Fibroblast of lung (primary cell): ENCODE measurements around the gene MYH15. TPM values are rescaled to one million over a fixed set of nuclear protein-coding genes. Genes with fewer than 3 reads are reported as not detected.

Source experiments
- DNase-seq, 2 donors: peaks; one replicate each; pipeline versions ENCODE4 v3.0.0 to v3.0.0-alpha.2; 2010; ENCODE audit warnings: low read depth in 2 of 2
- H2AFZ ChIP-seq: 2 replicates; pipeline ENCODE4 v1.5.1; 2012; ENCODE audit warnings: low read length, control low read depth, inconsistent platforms
- H3K27ac ChIP-seq: 2 replicates; pipeline ENCODE4 v1.5.1; 2011; ENCODE audit warnings: low read length, control low read depth; ENCODE audit not compliant: insufficient read depth
- H3K27me3 ChIP-seq: 2 replicates; pipeline ENCODE4 v1.5.1; 2011; ENCODE audit warnings: mild to moderate bottlenecking, low read length; ENCODE audit not compliant: control insufficient read depth, insufficient read depth
- H3K36me3 ChIP-seq: 2 replicates; pipeline ENCODE4 v1.5.1; 2011; ENCODE audit warnings: low read length; ENCODE audit not compliant: control insufficient read depth, insufficient read depth
- H3K4me1 ChIP-seq: 2 replicates; pipeline ENCODE4 v1.5.1; 2011; ENCODE audit warnings: low read length; ENCODE audit not compliant: control insufficient read depth, insufficient read depth; ENCODE audit errors: extremely low read depth
- H3K4me2 ChIP-seq: 2 replicates; pipeline ENCODE4 v1.5.1; 2011; ENCODE audit warnings: low read length, control low read depth; ENCODE audit not compliant: insufficient read depth; ENCODE audit errors: extremely low read depth
- H3K4me3 ChIP-seq, 4 experiments: fragments of 200-600 bp in 1 of 4; sonication (generic) in 1 of 4; replicated peaks in 1 of 4; 2 replicates each; pipeline ENCODE4 v1.5.1; 2011 to 2016; ENCODE audit warnings: low read length in 4 of 4, low read depth in 3 of 4, mild to moderate bottlenecking in 3 of 4, control low read depth in 2 of 4, inconsistent platforms in 1 of 4, mixed read lengths in 1 of 4; ENCODE audit not compliant: insufficient read depth in 1 of 4; ENCODE audit errors: control extremely low read depth in 1 of 4
- H3K79me2 ChIP-seq: 2 replicates; pipeline ENCODE4 v1.5.1; 2012; ENCODE audit warnings: mild to moderate bottlenecking, low read length, inconsistent platforms; ENCODE audit not compliant: control insufficient read depth, insufficient read depth
- H3K9ac ChIP-seq: 2 replicates; pipeline ENCODE4 v1.5.1; 2011; ENCODE audit warnings: mild to moderate bottlenecking, low read length, control low read depth; ENCODE audit not compliant: insufficient read depth
- H3K9me3 ChIP-seq: 2 replicates; pipeline ENCODE4 v1.5.1; 2012; ENCODE audit warnings: low read depth, low read length; ENCODE audit not compliant: control insufficient read depth, insufficient read depth
- H4K20me1 ChIP-seq: 2 replicates; pipeline ENCODE4 v1.5.1; 2011; ENCODE audit warnings: low read length; ENCODE audit not compliant: control insufficient read depth, insufficient read depth; ENCODE audit errors: extremely low read depth
- CTCF ChIP-seq, 2 donors: IDR thresholded peaks in 1 of 2; conservative IDR thresholded peaks in 1 of 2; 1 replicate in 1 of 2; 2 replicates in 1 of 2; pipeline ENCODE4 v1.5.1; 2011 to 2012; ENCODE audit warnings: low read length in 2 of 2, control low read depth in 1 of 2, inconsistent platforms in 1 of 2, low read depth in 1 of 2, mild to moderate bottlenecking in 1 of 2
- EZH2 ChIP-seq: IDR thresholded peaks from 2 replicates; pipeline ENCODE4 v1.5.1; 2012; ENCODE audit warnings: low read length, control low read depth, mild to moderate bottlenecking; ENCODE audit errors: missing control alignments
- polyA plus RNA-seq, 2 donors: library from polyadenylated mRNA; depleted of rRNA in 1 of 2; stranded (reverse) in 1 of 2; unstranded in 1 of 2; fragments of >200 nt; gene quantifications; 2 replicates each; pipeline ENCODE4 v1.2.1, GENCODE V29; 2011 to 2012; ENCODE audit warnings: missing spikeins in 1 of 2
- total RNA-seq: library from RNA; depleted of rRNA; stranded (reverse); fragments of >200 nt; gene quantifications from 2 replicates; pipeline ENCODE4 v1.2.1, GENCODE V29; 2014

Gene MYH15
- total and polyA plus RNA-seq, 2 donors (not counting 1 experiment from before 2014, with no cell fraction given) = 0.05 to 0.17 TPM

DNA sequence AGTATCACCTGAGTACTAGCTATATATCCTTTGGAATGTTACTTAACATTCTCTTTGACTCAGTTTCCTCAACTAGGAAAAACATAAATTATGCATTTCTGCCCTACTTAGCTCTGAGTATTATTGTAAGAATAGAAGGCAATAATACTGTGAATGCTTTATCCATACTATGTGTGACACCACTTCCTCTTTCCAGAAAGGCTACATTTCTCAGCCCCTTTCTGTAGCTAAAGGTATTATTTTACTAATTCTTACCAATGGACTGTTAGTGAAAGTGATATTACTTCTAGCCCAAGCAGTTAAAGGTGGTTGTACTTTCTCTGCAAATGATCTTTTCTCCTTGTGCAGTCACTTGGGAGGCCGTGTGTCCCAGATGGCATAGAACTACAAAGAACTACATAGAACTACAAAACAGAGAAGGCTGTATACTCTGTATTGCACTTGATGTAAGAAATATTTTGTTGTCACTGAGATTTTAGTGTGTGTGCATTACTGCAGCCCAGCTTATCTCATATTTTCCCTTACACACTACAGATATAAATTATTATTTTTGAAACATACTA is 35.1 kb downstream of the MYH15 start:
- TF ChIP-seq EZH2 (no peak), CTCF (conservative IDR thresholded peaks at IDR 0.05 in 1 of 2, IDR thresholded peaks at IDR 0.05 in 1 of 2; ENCODE audit: low read depth in 1 of 2, low read length in 2 of 2) (no peak)
- H3K79me2 ChIP-seq = no peaks in the 10 kb centered on the region
- no peaks in the 10 kb centered on the region for H4K20me1 ChIP-seq
- no peak overlapping the region for H2AFZ ChIP-seq
- no peak overlapping the region for H3K27ac ChIP-seq
- DNase-seq = no peak
- peaks cover 3% of the 10 kb centered on the region for H3K4me1 ChIP-seq
- H3K27me3 ChIP-seq = no peaks in the 10 kb centered on the region
- H3K4me2 ChIP-seq = no peak overlapping the region
- H3K4me3 ChIP-seq = no peak overlapping the region
- no peak overlapping the region for H3K9ac ChIP-seq
- H3K9me3 ChIP-seq = no peaks in the 10 kb centered on the region
- no peaks in the 10 kb centered on the region for H3K36me3 ChIP-seq

DNA sequence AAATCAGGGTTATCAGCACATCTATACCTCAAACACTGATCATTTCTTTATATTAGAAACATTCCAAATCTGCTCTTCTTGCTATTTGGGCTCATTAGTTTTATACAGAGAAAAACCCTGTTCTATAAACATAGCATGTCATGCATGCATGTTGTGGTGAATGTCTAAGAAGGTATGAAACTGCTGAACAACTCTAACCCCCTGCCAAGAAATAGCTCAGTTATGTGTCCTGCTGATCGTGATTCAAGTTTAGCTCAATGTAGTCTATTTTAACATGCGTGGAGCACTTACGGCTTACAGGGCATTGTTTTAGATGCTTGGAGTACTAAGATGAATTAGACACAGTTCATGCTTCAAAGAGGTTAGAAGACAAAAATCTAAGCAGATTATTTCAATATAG is 35.8 kb downstream of the MYH15 start:
- H3K4me3 ChIP-seq = no peak overlapping the region
- H3K4me2 ChIP-seq = no peak overlapping the region
- no peaks in the 10 kb centered on the region for H3K79me2 ChIP-seq
- H3K9ac ChIP-seq = no peak overlapping the region
- peak; percentile 18 to 71 for DNase-seq
- peaks cover 3% of the 10 kb centered on the region for H3K4me1 ChIP-seq
- TF ChIP-seq EZH2 (no peak), CTCF (conservative IDR thresholded peaks at IDR 0.05 in 1 of 2, IDR thresholded peaks at IDR 0.05 in 1 of 2; ENCODE audit: low read depth in 1 of 2, low read length in 2 of 2) (no peak)
- H2AFZ ChIP-seq = no peak overlapping the region
- no peak overlapping the region for H3K27ac ChIP-seq
- H3K36me3 ChIP-seq = no peaks in the 10 kb centered on the region
- H3K9me3 ChIP-seq = no peaks in the 10 kb centered on the region
- no peaks in the 10 kb centered on the region for H4K20me1 ChIP-seq
- no peaks in the 10 kb centered on the region for H3K27me3 ChIP-seq

- Histone ChIP-seq H2AFZ (no peak overlapping the region), H3K4me2 (no peak overlapping the region), H3K79me2 (no peaks in the 10 kb centered on the region), H4K20me1 (no peaks in the 10 kb centered on the region), H3K27ac (no peak overlapping the region), H3K4me3 (no peak overlapping the region), H3K27me3 (no peaks in the 10 kb centered on the region), H3K4me1 (peaks cover 3% of the 10 kb centered on the region), H3K9me3 (no peaks in the 10 kb centered on the region), H3K36me3 (no peaks in the 10 kb centered on the region), H3K9ac (no peak overlapping the region)
- no peak for DNase-seq
- TF ChIP-seq CTCF (conservative IDR thresholded peaks at IDR 0.05 in 1 of 2, IDR thresholded peaks at IDR 0.05 in 1 of 2; ENCODE audit: low read depth in 1 of 2, low read length in 2 of 2) = no peak
- no peak for TF ChIP-seq EZH2
These were observed 36.7 kb downstream of the MYH15 start for GRCh38 chr3:108473711-108474110.
